GM21360 (cell line): Measurements from ENCODE around the gene MCEMP1.

ENCODE experiments used
- ATAC-seq: cut with Tn5 transposase; IDR thresholded peaks from one replicate; pipeline ENCODE4 v1.9.1; 2021; ENCODE audit warnings: mild to moderate bottlenecking, moderate library complexity; ENCODE audit not compliant: unreplicated experiment

MCEMP1 gene

GRCh38 chr19:7670790-7671189 is 6.1 kb upstream of the MCEMP1 start:
- ATAC-seq: no peak

GRCh38 chr19:7672522-7672921 is 4.4 kb upstream of the MCEMP1 start:
- ATAC-seq: no peak

GRCh38 chr19:7674010-7675005 is 2.6 kb upstream of the MCEMP1 start:
- no peak for ATAC-seq

- no peak for ATAC-seq
These were observed 514 bp upstream of the MCEMP1 start for GRCh38 chr19:7676376-7676775.

GRCh38 chr19:7677669-7678311 is 900 bp downstream of the MCEMP1 start:
- no peak for ATAC-seq

- no peak for ATAC-seq
These were observed 2.3 kb downstream of the MCEMP1 start for GRCh38 chr19:7678971-7679751.

GRCh38 chr19:7679771-7680605 is 3.1 kb downstream of the MCEMP1 start:
- no peak for ATAC-seq

- ATAC-seq: peak; percentile 44
These were observed 3.9 kb downstream of the MCEMP1 start, which contains the start of gene TRAPPC5 for GRCh38 chr19:7680606-7681339. TRAPPC5 (plus strand) TSS chr19:7680833; CDS start chr19:7682254, 1,421 bp downstream.

GRCh38 chr19:7681340-7682174 is 4.7 kb downstream of the MCEMP1 start:
- ATAC-seq: peak; percentile 26

GRCh38 chr19:7682175-7682855 is 5.4 kb downstream of the MCEMP1 start:
- no peak for ATAC-seq

- no peak for ATAC-seq
These were observed 8.9 kb downstream of the MCEMP1 start for GRCh38 chr19:7685546-7686445.

GRCh38 chr19:7687177-7687576 is 10.3 kb downstream of the MCEMP1 start:
- ATAC-seq: no peak

GRCh38 chr19:7689165-7689564 is 12.3 kb downstream of the MCEMP1 start:
- ATAC-seq: no peak

GRCh38 chr19:7690779-7691258 is 13.9 kb downstream of the MCEMP1 start:
- no peak for ATAC-seq

GRCh38 chr19:7691497-7691896 is 14.6 kb downstream of the MCEMP1 start:
- no peak for ATAC-seq

GRCh38 chr19:7692417-7693088 is 15.7 kb downstream of the MCEMP1 start:
- ATAC-seq: no peak
